Astrocyte (in vitro differentiated cells and primary cell): ENCODE measurements around the gene PPIL6.

ENCODE experiments used
- EZH2 ChIP-seq: IDR thresholded peaks from 2 replicates; pipeline ENCODE4 v1.6.1; 2012; ENCODE audit warnings: mild to moderate bottlenecking, low read length, inconsistent platforms; ENCODE audit not compliant: insufficient read depth
- TF ChIP-seq, protein P1 (sequence below): IDR thresholded peaks from 2 replicates; pipeline ENCODE4 v1.5.1; 2011; ENCODE audit warnings: low read depth, mild to moderate bottlenecking, inconsistent platforms, low read length, moderate library complexity; ENCODE audit not compliant: insufficient read depth

DNA sequence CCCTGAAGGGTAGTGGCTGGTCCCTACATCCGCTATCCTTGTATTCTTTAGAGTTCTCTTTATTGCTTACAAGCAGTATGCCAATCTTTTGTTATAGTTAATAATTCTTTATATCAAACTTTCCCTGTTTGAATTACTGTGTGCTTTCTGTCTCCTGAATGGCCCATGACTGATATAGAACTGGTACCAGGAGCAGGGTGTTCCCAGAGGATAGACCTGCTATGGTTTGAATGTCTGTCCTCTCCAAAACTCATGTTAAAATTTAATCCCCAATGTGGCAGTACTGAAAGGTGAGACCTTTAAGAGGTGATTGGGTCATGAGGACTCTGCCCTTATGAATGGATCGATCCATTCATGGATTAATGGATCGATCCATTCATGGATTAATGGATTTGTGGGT lies 84.2 kb downstream of the PPIL6 start:
- TF ChIP-seq, protein P1, sequence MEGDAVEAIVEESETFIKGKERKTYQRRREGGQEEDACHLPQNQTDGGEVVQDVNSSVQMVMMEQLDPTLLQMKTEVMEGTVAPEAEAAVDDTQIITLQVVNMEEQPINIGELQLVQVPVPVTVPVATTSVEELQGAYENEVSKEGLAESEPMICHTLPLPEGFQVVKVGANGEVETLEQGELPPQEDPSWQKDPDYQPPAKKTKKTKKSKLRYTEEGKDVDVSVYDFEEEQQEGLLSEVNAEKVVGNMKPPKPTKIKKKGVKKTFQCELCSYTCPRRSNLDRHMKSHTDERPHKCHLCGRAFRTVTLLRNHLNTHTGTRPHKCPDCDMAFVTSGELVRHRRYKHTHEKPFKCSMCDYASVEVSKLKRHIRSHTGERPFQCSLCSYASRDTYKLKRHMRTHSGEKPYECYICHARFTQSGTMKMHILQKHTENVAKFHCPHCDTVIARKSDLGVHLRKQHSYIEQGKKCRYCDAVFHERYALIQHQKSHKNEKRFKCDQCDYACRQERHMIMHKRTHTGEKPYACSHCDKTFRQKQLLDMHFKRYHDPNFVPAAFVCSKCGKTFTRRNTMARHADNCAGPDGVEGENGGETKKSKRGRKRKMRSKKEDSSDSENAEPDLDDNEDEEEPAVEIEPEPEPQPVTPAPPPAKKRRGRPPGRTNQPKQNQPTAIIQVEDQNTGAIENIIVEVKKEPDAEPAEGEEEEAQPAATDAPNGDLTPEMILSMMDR, result no peak
- TF ChIP-seq EZH2, result no peak
